IMR-90 (cell line): Measurements from ENCODE around the gene LZTFL1. TPM values are rescaled to one million over a fixed set of nuclear protein-coding genes. Genes with fewer than 3 reads are reported as not detected.

Experiments used
- ATAC-seq: fragments of 200-7000 bp; cut with Tn5 transposase; 2 replicates; pipeline ENCODE4 v1.9.1; 2020; ENCODE audit warnings: low read depth, mild to moderate bottlenecking, moderate library complexity
- BruUV-seq: library from RNA; stranded (reverse); fragments of 400-500 nt; replicated peaks from 2 replicates; lab custom pipeline; 2021; lab: Mats Ljungman, UMichigan
- CTCF ChIA-PET: fragments of 300-600 bp; formaldehyde crosslinking; extraction: SDS; loops from one replicate; lab custom pipeline; 2021; ENCODE audit warnings: antibody characterized with exemption; lab: Yijun Ruan, JAX
- POLR2A ChIA-PET: fragments of 300-600 bp; sonication (Branson Sonifier 250); formaldehyde crosslinking; loops from one replicate; lab custom pipeline; 2022; ENCODE audit warnings: antibody characterized with exemption; ENCODE audit not compliant: unreplicated experiment; lab: Charles Lee
- DNase-seq: peaks from one replicate; pipeline ENCODE4 v3.0.0; 2013
- H2AFZ ChIP-seq: replicated peaks from 2 replicates; pipeline ENCODE3; 2013; ENCODE audit warnings: low read length, mild to moderate bottlenecking; ENCODE audit not compliant: poor library complexity
- H2AK5ac ChIP-seq: 2 replicates; pipeline ENCODE4 v1.6.1; 2013; ENCODE audit warnings: low read depth, low read length, inconsistent platforms
- H2AK9ac ChIP-seq: replicated peaks from 2 replicates; pipeline ENCODE3; 2013; ENCODE audit warnings: mild to moderate bottlenecking, low read depth, low read length, moderate library complexity; ENCODE audit not compliant: poor library complexity
- H2BK120ac ChIP-seq: 2 replicates; pipeline ENCODE4 v1.6.1; 2013; ENCODE audit warnings: low read depth, low read length, inconsistent platforms
- H2BK15ac ChIP-seq: 3 replicates; pipeline ENCODE4 v1.6.1; 2013; ENCODE audit warnings: low read depth, low read length, inconsistent platforms
- H2BK20ac ChIP-seq: 2 replicates; pipeline ENCODE4 v1.6.1; 2013; ENCODE audit warnings: low read depth, mild to moderate bottlenecking, inconsistent platforms, low read length, moderate library complexity
- H2BK5ac ChIP-seq: 2 replicates; pipeline ENCODE4 v1.6.1; 2013; ENCODE audit warnings: mild to moderate bottlenecking, low read depth, low read length, inconsistent platforms; ENCODE audit not compliant: poor library complexity, severe bottlenecking
- H3K14ac ChIP-seq: replicated peaks from 2 replicates; pipeline ENCODE4 v1.6.1; 2013; ENCODE audit warnings: low read depth, low read length, inconsistent platforms
- H3K18ac ChIP-seq: 2 replicates; pipeline ENCODE4 v1.6.1; 2013; ENCODE audit warnings: low read depth, low read length, control low read depth
- H3K23ac ChIP-seq: 2 replicates; pipeline ENCODE4 v1.6.1; 2013; ENCODE audit warnings: low read depth, low read length, inconsistent platforms
- H3K27ac ChIP-seq: 2 replicates; pipeline ENCODE4 v1.5.1; 2013; ENCODE audit warnings: mild to moderate bottlenecking, control low read depth, low read length; ENCODE audit not compliant: insufficient read depth
- H3K27me3 ChIP-seq: 2 replicates; pipeline ENCODE4 v1.6.1; 2013; ENCODE audit warnings: low read length; ENCODE audit not compliant: control insufficient read depth, insufficient read depth
- H3K36me3 ChIP-seq: 2 replicates; pipeline ENCODE4 v1.6.1; 2013; ENCODE audit warnings: low read length, mixed read lengths; ENCODE audit not compliant: control insufficient read depth, insufficient read depth
- H3K4ac ChIP-seq: 2 replicates; pipeline ENCODE4 v1.6.1; 2013; ENCODE audit warnings: low read depth, low read length, inconsistent platforms
- H3K4me1 ChIP-seq: 2 replicates; pipeline ENCODE4 v1.6.1; 2013; ENCODE audit warnings: low read length, mixed read lengths; ENCODE audit not compliant: control insufficient read depth, insufficient read depth
- H3K4me2 ChIP-seq: 2 replicates; pipeline ENCODE4 v1.6.1; 2013; ENCODE audit warnings: low read depth, mild to moderate bottlenecking, control low read depth, low read length, moderate library complexity
- H3K4me3 ChIP-seq: 2 replicates; pipeline ENCODE4 v1.5.1; 2013; ENCODE audit warnings: low read depth, mild to moderate bottlenecking, control low read depth, low read length, moderate library complexity; ENCODE audit not compliant: insufficient read depth
- H3K56ac ChIP-seq: 2 replicates; pipeline ENCODE4 v1.6.1; 2013; ENCODE audit warnings: low read length, inconsistent platforms; ENCODE audit not compliant: insufficient read depth; ENCODE audit errors: extremely low read depth
- H3K79me1 ChIP-seq, 2 experiments: 2 replicates each; pipeline ENCODE4 v1.6.1; 2013; ENCODE audit warnings: low read length in 2 of 2, inconsistent platforms in 1 of 2, low read depth in 1 of 2
- H3K9ac ChIP-seq: 2 replicates; pipeline ENCODE4 v1.6.1; 2013; ENCODE audit warnings: low read depth, low read length, control low read depth
- H3K9me1 ChIP-seq: 2 replicates; pipeline ENCODE4 v1.6.1; 2013; ENCODE audit warnings: low read length, inconsistent platforms; ENCODE audit not compliant: insufficient read depth
- H3K9me3 ChIP-seq: 2 replicates; pipeline ENCODE4 v1.6.1; 2013; ENCODE audit warnings: low read length; ENCODE audit not compliant: control insufficient read depth, insufficient read depth
- H4K20me1 ChIP-seq: 2 replicates; pipeline ENCODE4 v1.6.1; 2013; ENCODE audit warnings: low read length, inconsistent platforms; ENCODE audit not compliant: insufficient read depth
- H4K5ac ChIP-seq: 2 replicates; pipeline ENCODE4 v1.6.1; 2013; ENCODE audit warnings: mild to moderate bottlenecking, low read depth, low read length, control low read depth
- H4K8ac ChIP-seq, 2 experiments: 2 replicates each; pipeline ENCODE4 v1.6.1; 2013; ENCODE audit warnings: low read depth in 2 of 2, low read length in 2 of 2, control low read depth in 1 of 2, inconsistent platforms in 1 of 2
- H4K91ac ChIP-seq: 2 replicates; pipeline ENCODE4 v1.6.1; 2013; ENCODE audit warnings: low read depth, low read length, inconsistent platforms; ENCODE audit not compliant: insufficient read depth
- BHLHE40 ChIP-seq: fragments of 150-350 bp; IDR thresholded peaks from 2 replicates; pipeline ENCODE4 v1.6.1; 2016; ENCODE audit warnings: mild to moderate bottlenecking, low read depth, low read length
- CEBPB ChIP-seq: IDR thresholded peaks from 2 replicates; pipeline ENCODE4 v1.6.1; 2012; ENCODE audit warnings: low read depth, low read length, improper control_type of control experiment
- CTCF ChIP-seq: conservative IDR thresholded peaks from 2 replicates; pipeline ENCODE4 v1.5.1; 2012; ENCODE audit warnings: mild to moderate bottlenecking, low read depth, low read length, improper control_type of control experiment
- ELK1 ChIP-seq: fragments of 150-350 bp; IDR thresholded peaks from 2 replicates; pipeline ENCODE4 v1.6.1; 2016; ENCODE audit warnings: low read depth, mild to moderate bottlenecking, low read length, moderate library complexity, borderline replicate concordance
- FOS ChIP-seq: fragments of 150-350 bp; IDR thresholded peaks from 2 replicates; pipeline ENCODE4 v1.6.1; 2016; ENCODE audit warnings: low read depth, low read length
- MAFK ChIP-seq: IDR thresholded peaks from 2 replicates; pipeline ENCODE4 v1.6.1; 2012; ENCODE audit warnings: low read depth, low read length, improper control_type of control experiment
- NFE2L2 ChIP-seq: fragments of 150-350 bp; IDR thresholded peaks from 2 replicates; pipeline ENCODE4 v1.6.1; 2016; ENCODE audit warnings: low read depth, mild to moderate bottlenecking, low read length
- POLR2A ChIP-seq: IDR thresholded peaks from 2 replicates; pipeline ENCODE4 v1.6.1; 2012; ENCODE audit warnings: mild to moderate bottlenecking, low read depth, low read length
- RAD21 ChIP-seq: IDR thresholded peaks from 2 replicates; pipeline ENCODE4 v1.6.1; 2012; ENCODE audit warnings: low read length, improper control_type of control experiment
- SMC3 ChIP-seq: fragments of 150-350 bp; IDR thresholded peaks from 2 replicates; pipeline ENCODE4 v1.6.1; 2016; ENCODE audit warnings: low read depth, mild to moderate bottlenecking, antibody characterized with exemption, low read length, moderate library complexity
- WGBS, 2 experiments: methylation state at CpG; one replicate each; pipeline versions ENCODE4 v1.1.5 to v1.1.7; 2013; ENCODE audit warnings: missing lambda C conversion rate in 2 of 2; ENCODE audit not compliant: insufficient read length in 1 of 2; ENCODE audit errors: extremely low coverage in 2 of 2; 5-methylcytosine and 5-hydroxymethylcytosine counted together
- dilution Hi-C: fragments of 300-500 bp; cut with HindIII; formaldehyde crosslinking; loops from one replicate; pipeline ENCODE4 v1.14.3; 2018; ENCODE audit warnings: low sequenced_read_pairs; ENCODE audit not compliant: unreplicated experiment
- in situ Hi-C: fragments of 300-500 bp; cut with MboI; formaldehyde crosslinking; loops from 3 replicates; pipeline ENCODE4 v1.14.3; 2019; ENCODE audit warnings: low sequenced_read_pairs, inconsistent platforms, mixed read lengths
- intact Hi-C: fragments of 100-400 bp; cut with micrococcal nuclease; formaldehyde crosslinking; loops from 2 replicates; pipeline ENCODE4 v1.10.0; 2022
- polyA plus RNA-seq, 3 experiments: library from polyadenylated mRNA; depleted of rRNA; stranded (reverse); fragments of >200 nt; gene quantifications; 2 replicates each; pipeline ENCODE4 v1.2.3, GENCODE V29; 2012; ENCODE audit warnings: low replicate concordance in 1 of 3
- total RNA-seq: library from RNA; depleted of rRNA; stranded (reverse); fragments of >200 nt; gene quantifications from 2 replicates; pipeline ENCODE4 v1.2.3, GENCODE V29; 2012

LZTFL1 gene
- total and polyA plus RNA-seq, 2 of the 4 experiments (the other 2 are of a cell fraction), result 10.3 to 10.4 TPM

DNA sequence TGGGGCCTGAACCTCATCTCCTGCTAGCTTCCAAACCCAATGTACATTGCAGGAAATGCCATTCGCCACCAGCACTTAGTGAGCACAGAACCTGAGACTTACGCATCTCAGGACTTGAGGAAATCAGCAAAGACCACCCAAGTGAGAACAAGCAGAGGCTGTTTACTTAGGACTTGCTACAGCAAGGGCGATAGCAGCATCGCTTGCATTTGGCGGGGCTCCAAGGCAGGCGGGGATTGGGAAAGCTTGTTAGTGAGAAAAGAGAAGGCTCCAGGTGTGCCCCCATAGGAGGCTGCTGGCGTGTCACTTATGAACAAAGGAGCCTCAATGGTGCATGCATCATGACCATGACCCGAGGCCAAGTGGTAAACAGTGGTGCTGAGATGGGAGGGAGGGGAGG, 65.3 kb downstream of the LZTFL1 start:
- no peak overlapping the region for H3K27ac ChIP-seq
- H2AFZ ChIP-seq, result no peak overlapping the region
- no peak overlapping the region for H3K9ac ChIP-seq
- no peak overlapping the region for H4K5ac ChIP-seq
- TF ChIP-seq ELK1, result no peak
- no peak for TF ChIP-seq POLR2A
- no peak for TF ChIP-seq CTCF
- no peak for TF ChIP-seq CEBPB
- TF ChIP-seq SMC3, result no peak
- TF ChIP-seq FOS, result no peak
- no peak for TF ChIP-seq BHLHE40
- TF ChIP-seq MAFK, result no peak
- TF ChIP-seq NFE2L2, result no peak
- no peak for TF ChIP-seq RAD21
- no peak overlapping the region for H3K4me3 ChIP-seq
- BruUV-seq, result no TSS peak
- H3K4me2 ChIP-seq, result no peak overlapping the region
- ATAC-seq, result no peak
- H3K4me1 ChIP-seq, result no peaks in the 10 kb centered on the region
- intact Hi-C loops (no loop called here), in situ Hi-C loops (no loop called here), dilution Hi-C loops (no loop called here)
- H4K8ac ChIP-seq, result no peak overlapping the region
- H3K14ac ChIP-seq, result no peak overlapping the region
- no peaks in the 10 kb centered on the region for H4K20me1 ChIP-seq
- no peak overlapping the region for H3K56ac ChIP-seq
- H3K27me3 ChIP-seq, result peaks cover 80% of the 10 kb centered on the region
- no peak overlapping the region for H2BK120ac ChIP-seq
- no peak overlapping the region for H3K23ac ChIP-seq
- H2BK15ac ChIP-seq, result no peak overlapping the region
- WGBS, 2 experiments, result 41% methylated on average over 6 of the region's 8 CpGs; no CpG with 5 or more reads in 1 of the 2 experiments
- no peak overlapping the region for H4K91ac ChIP-seq
- no peak overlapping the region for H3K18ac ChIP-seq
- no peaks in the 10 kb centered on the region for H3K9me1 ChIP-seq
- H3K4ac ChIP-seq, result no peak overlapping the region
- ChIA-PET POLR2A (no interaction called here), CTCF (no interaction called here)
- H2BK20ac ChIP-seq, result no peak overlapping the region
- H3K79me1 ChIP-seq, result no peaks in the 10 kb centered on the region
- H2BK5ac ChIP-seq, result no peak overlapping the region
- H2AK5ac ChIP-seq, result no peak overlapping the region
- H2AK9ac ChIP-seq, result no peak overlapping the region
- H3K9me3 ChIP-seq, result peaks cover 5% of the 10 kb centered on the region; the same call in 1 of the 2 replicates
- no peaks in the 10 kb centered on the region for H3K36me3 ChIP-seq
- no peak for DNase-seq
